HUES6 (cell line): Measurements from ENCODE around the gene RSF1.

Source experiments
- H3K27ac ChIP-seq: 2 replicates; pipeline ENCODE4 v1.7.0; 2013; ENCODE audit warnings: low read depth, mild to moderate bottlenecking, low read length, inconsistent platforms
- H3K27me3 ChIP-seq: 2 replicates; pipeline ENCODE4 v1.6.1; 2013; ENCODE audit warnings: low read length; ENCODE audit not compliant: control insufficient read depth, insufficient read depth
- H3K36me3 ChIP-seq: 2 replicates; pipeline ENCODE4 v1.6.1; 2013; ENCODE audit warnings: low read length; ENCODE audit not compliant: control insufficient read depth, insufficient read depth
- H3K4me1 ChIP-seq: 2 replicates; pipeline ENCODE4 v1.6.1; 2013; ENCODE audit warnings: low read length; ENCODE audit not compliant: control insufficient read depth, insufficient read depth
- H3K4me3 ChIP-seq: 2 replicates; pipeline ENCODE4 v1.5.1; 2013; ENCODE audit warnings: low read depth, low read length
- H3K9ac ChIP-seq: one replicate; pipeline ENCODE4 v1.6.1; 2013; ENCODE audit warnings: mild to moderate bottlenecking, low read length
- H3K9me3 ChIP-seq: 2 replicates; pipeline ENCODE4 v1.6.1; 2013; ENCODE audit warnings: low read depth, low read length; ENCODE audit not compliant: control insufficient read depth, insufficient read depth

The RSF1 gene

DNA sequence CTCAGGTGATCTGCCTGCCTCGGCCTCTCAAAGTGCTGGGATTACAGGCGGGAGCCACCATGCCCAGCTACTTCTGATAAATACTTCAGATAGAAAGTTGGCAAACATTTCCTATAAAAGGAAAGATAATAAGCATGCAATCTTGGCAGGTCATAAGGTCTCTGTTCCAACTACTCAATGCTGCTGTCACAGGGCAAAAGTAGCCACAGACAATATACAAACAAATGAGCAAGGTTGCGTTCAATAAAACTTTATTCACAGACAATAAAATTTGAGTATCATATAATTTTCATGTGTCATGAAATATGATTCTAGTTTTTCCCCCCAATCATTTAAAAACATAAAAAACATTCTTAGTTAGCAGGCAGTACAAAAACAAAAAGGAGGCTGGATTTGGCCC lies 129.9 kb downstream of the RSF1 start:
- Histone ChIP-seq H3K27ac (no peak overlapping the region), H3K9me3 (no peaks in the 10 kb centered on the region), H3K4me1 (no peaks in the 10 kb centered on the region), H3K36me3 (peaks cover 64% of the 10 kb centered on the region), H3K27me3 (no peaks in the 10 kb centered on the region), H3K4me3 (no peak overlapping the region), H3K9ac (no peak overlapping the region)

DNA sequence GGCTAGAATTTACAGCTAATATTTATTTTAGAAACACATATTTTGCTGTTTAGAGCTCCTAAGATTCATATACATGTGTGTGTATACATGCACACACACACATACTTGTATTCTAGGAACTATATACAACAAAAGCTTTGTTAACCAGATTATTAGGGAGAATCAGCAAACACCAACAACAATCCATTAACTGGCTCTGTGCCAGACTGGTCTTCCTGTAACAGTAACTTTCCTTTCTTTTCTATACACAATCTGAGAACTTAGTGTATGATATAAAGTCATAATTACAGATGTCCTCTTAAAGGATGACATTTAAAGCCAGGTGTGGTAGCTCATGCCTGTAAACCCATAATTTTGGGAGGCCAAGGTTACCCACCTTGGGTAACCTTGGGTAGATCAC lies 133.4 kb downstream of the RSF1 start:
- no peak overlapping the region for H3K9ac ChIP-seq
- H3K4me1 ChIP-seq = no peaks in the 10 kb centered on the region
- H3K4me3 ChIP-seq = no peak overlapping the region
- H3K9me3 ChIP-seq = no peaks in the 10 kb centered on the region
- H3K27me3 ChIP-seq = no peaks in the 10 kb centered on the region
- peaks cover 71% of the 10 kb centered on the region for H3K36me3 ChIP-seq
- no peak overlapping the region for H3K27ac ChIP-seq

DNA sequence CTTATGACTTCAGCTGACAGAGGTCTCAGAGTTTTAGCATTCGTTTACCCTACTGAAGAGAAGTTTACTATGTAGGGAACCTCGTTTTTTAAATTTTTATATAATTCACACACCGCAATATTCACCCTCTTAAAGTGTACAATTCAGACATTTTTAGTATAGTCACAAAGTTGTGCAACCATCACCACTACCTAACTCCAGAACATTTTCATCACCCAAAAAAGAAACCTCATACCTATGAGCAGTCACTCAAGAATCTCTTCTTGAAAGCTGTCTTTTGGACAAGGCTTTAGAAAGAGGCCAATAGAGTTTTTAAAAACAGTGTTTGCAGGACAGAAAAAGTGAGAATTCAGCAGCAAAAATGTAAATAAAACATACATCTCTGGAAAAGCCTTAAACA lies 143.4 kb downstream of the RSF1 start:
- Histone ChIP-seq H3K4me1 (no peaks in the 10 kb centered on the region), H3K36me3 (peaks cover 75% of the 10 kb centered on the region), H3K27me3 (no peaks in the 10 kb centered on the region), H3K9ac (no peak overlapping the region), H3K9me3 (no peaks in the 10 kb centered on the region), H3K27ac (no peak overlapping the region), H3K4me3 (no peak overlapping the region)

DNA sequence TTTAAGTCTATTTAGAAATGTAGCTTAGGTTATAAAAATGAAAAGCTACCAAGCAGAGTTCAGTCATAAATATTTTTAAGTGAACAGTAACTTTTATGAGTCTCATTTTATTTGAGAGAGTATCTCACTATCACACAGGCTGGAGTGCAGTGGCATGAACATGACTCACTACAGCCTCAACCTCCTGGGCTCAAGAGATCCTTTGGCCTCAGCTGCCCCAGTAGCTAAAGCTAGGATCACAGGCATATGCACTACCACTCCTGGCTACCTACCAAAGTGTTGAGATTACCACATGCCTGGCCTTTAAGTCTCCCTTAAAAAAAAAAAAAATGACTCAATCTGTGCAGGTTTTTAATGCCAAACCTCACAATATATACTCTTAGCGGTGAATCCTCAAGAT lies 148.3 kb downstream of the RSF1 start:
- H3K36me3 ChIP-seq = peaks cover 89% of the 10 kb centered on the region
- no peak overlapping the region for H3K9ac ChIP-seq
- H3K4me1 ChIP-seq = no peaks in the 10 kb centered on the region
- no peaks in the 10 kb centered on the region for H3K27me3 ChIP-seq
- H3K27ac ChIP-seq = no peak overlapping the region
- H3K4me3 ChIP-seq = no peak overlapping the region
- no peaks in the 10 kb centered on the region for H3K9me3 ChIP-seq

DNA sequence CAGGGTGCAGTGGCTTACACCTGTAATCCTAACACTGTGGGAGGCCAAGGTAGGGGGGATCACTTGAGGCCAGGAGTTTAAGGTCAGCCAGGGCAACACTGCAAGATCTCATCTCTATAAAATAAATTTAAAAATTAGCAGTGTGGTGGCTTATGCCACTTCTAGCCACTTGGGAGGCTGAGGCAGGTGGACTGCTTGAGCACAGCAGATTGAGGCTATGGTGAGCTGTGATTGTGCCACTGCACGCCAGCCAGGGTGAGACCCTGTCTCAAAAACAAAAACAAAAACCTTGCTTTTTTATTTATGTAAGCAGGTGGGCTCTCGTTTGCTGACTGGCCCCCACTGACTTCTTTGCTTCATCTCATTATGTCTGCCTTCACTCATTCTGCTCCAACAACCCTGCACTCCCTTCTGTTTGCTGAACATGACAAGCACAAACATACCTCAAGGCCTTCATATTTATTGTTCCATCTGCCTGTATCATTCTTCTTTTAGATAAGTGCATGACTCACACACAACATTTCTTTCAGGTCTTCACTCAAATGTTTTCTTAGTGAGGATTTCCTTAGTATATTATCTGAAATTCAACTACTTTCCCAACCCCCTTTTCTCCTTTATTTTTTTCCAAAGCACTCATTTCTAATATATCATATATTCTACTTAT lies 150.5 kb downstream of the RSF1 start:
- Histone ChIP-seq H3K36me3 (peaks cover 76% of the 10 kb centered on the region), H3K9ac (no peak overlapping the region), H3K4me1 (no peaks in the 10 kb centered on the region), H3K27me3 (no peaks in the 10 kb centered on the region), H3K9me3 (no peaks in the 10 kb centered on the region), H3K4me3 (no peak overlapping the region), H3K27ac (no peak overlapping the region)

DNA sequence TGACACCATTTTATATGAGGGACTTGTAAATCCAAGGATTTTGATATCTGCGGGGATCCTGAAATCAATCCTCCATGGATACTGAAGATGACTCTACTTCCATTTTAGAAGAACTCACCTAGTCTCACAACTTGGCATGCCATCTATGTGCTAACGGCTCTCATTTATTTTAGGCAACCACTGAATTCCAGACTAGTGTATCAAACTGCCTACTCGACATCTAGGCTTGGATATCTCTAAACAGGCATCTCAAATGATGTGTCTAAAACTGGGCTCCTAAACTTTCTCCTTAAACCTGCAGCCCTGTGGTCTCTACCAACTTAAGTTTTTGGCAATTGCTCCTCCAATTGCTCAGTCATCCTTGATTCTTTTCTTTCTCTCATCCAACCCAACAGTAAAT lies 151.8 kb downstream of the RSF1 start:
- H3K36me3 ChIP-seq = peaks cover 70% of the 10 kb centered on the region
- H3K27ac ChIP-seq = no peak overlapping the region
- no peaks in the 10 kb centered on the region for H3K4me1 ChIP-seq
- no peaks in the 10 kb centered on the region for H3K27me3 ChIP-seq
- no peak overlapping the region for H3K9ac ChIP-seq
- no peaks in the 10 kb centered on the region for H3K9me3 ChIP-seq
- no peak overlapping the region for H3K4me3 ChIP-seq

DNA sequence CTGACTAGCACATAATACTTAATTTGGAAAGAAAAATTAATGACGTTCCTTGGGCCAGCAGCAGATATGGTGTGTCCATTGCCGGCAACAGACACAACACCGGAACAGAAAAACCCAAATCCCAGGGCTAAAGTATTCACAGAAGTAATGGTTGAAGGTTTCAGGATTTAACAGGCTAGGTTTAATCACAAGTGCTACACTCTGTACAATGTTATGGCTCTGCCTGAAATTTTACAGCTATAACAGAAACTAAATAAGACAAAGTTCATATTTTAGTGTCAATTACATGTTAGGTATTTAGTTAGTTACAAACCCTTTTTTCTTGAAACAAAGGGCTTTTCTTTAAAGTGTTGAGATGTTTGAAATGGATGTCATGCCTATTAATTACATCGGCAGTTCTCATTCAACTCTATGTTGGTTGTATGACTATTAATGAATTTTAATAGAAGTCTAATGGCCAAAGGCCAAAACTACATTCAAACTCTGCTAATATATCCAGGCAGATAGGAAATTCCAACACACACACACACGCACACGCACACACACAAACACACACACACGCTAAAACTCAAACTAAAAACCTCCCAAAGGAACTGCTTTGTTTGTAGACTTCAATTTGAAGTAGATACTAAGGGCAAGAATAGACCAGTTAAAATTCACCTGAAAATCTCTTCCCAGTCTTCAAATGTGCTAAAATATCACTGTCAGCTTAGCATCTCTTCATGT lies 155.1 kb downstream of the RSF1 start:
- Histone ChIP-seq H3K36me3 (peaks cover 46% of the 10 kb centered on the region), H3K27me3 (no peaks in the 10 kb centered on the region), H3K4me3 (no peak overlapping the region), H3K9me3 (no peaks in the 10 kb centered on the region), H3K4me1 (no peaks in the 10 kb centered on the region), H3K9ac (no peak overlapping the region), H3K27ac (no peak overlapping the region)

DNA sequence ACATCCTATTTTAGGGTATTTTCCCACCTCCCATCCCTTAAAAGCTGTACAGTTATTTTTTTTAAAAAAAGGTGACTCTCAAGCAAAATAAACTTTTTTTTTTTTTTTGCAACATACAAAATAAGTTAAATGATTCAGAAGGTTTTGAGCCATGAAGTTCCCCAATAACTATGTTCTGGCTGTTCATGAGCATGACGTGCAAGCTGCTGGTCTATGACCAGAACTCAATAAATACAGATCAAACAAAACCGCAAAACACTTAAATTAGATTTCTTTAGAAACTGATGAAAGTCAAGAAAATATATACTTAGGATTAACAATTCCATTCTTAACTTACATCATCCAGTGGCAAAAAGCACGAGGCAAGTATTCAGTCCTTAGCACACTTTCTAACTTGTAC lies 158.9 kb downstream of the RSF1 start:
- H3K9ac ChIP-seq = no peak overlapping the region
- no peaks in the 10 kb centered on the region for H3K27me3 ChIP-seq
- H3K4me3 ChIP-seq = no peak overlapping the region
- H3K27ac ChIP-seq = no peak overlapping the region
- H3K9me3 ChIP-seq = no peaks in the 10 kb centered on the region
- peaks cover 9% of the 10 kb centered on the region for H3K36me3 ChIP-seq
- H3K4me1 ChIP-seq = no peaks in the 10 kb centered on the region

DNA sequence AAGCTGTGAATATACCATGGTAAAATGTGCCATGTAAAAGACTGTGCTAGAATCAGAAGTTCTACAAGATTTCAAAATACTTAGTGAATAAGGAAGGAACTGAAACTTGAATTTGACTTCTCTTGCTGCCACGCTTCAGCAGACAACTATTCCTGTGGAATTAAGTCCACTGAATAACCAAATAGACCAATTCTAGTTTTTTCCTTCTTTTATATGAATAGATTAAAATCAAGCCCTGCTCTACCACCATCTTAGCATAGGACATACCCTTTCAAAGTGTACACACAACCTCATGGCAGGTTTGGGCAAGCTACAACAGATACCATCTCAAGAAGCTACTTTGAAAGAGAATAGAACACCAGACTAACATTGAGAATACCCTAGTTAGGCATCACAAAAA lies 159.6 kb downstream of the RSF1 start:
- H3K36me3 ChIP-seq = peaks cover 6% of the 10 kb centered on the region
- H3K4me1 ChIP-seq = 0 out of 2 replicates have a peak, but pooled peaks cover 2% of the 10 kb centered on the region
- no peaks in the 10 kb centered on the region for H3K27me3 ChIP-seq
- H3K27ac ChIP-seq = no peak overlapping the region
- H3K9me3 ChIP-seq = no peaks in the 10 kb centered on the region
- no peak overlapping the region for H3K9ac ChIP-seq
- H3K4me3 ChIP-seq = no peak overlapping the region

DNA sequence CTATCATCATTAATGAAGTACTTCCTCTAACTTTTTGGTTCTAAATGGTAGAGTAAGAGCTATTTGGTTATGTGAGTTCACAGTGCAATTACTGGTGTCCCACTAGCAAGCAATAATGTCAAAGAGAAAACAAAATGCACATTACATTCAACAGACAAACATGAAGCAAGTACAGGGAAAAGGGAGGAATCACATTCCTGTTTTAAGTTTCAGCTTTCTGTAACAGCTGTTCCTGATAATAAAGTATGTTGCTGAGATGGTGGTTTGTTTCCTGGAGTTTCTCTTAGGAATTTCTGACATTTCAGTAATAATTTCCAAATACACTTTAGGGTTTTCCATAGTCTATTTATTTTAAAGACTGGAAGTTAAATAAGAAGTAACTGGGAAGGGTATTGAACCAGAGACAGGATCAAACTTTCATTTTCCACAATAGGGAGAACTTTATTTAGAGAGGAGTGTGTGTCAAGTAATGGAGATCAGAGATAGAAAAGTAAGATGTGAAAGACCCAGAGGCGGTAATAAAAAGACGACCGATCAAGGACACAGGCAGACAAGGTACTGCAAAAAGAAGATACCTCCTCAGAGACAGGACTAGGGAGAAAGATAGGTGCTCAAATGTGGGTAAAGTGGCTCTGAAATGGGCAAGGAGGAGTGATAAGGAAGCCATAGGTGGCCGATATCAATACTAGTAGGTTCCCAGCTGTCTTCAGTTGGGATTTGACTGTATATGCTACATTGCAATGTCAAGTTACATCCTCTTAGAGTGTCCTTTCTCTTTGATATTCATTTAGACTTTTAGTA lies 162.1 kb downstream of the RSF1 start:
- H3K36me3 ChIP-seq = no peaks in the 10 kb centered on the region
- no peaks in the 10 kb centered on the region for H3K27me3 ChIP-seq
- no peak overlapping the region for H3K4me3 ChIP-seq
- no peak overlapping the region for H3K9ac ChIP-seq
- H3K27ac ChIP-seq = no peak overlapping the region
- H3K4me1 ChIP-seq = 0 out of 2 replicates have a peak, but pooled peaks cover 3% of the 10 kb centered on the region
- no peaks in the 10 kb centered on the region for H3K9me3 ChIP-seq

DNA sequence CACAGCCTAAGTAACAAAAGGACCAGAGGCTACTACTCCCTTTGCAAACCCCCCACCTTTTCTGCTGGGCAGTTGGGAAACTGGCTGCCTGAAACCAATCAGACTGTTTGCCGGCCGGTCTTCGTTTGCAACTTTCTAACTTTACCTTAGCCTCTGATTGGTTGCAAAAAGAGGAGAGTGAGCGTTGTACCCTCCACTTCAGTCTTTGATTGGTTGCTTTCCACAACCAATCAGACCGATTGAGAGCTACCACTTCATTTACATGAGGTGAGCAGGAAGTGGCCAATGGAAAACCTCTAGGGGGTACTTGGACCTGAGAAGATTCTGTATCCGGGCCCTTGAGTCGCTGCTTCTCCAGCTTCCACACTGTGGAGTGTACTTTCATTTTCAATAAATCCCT lies 164.2 kb downstream of the RSF1 start:
- H3K4me3 ChIP-seq = no peak overlapping the region
- H3K9me3 ChIP-seq = no peaks in the 10 kb centered on the region
- H3K36me3 ChIP-seq = no peaks in the 10 kb centered on the region
- no peak overlapping the region for H3K27ac ChIP-seq
- H3K27me3 ChIP-seq = no peaks in the 10 kb centered on the region
- 0 out of 2 replicates have a peak, but pooled peaks cover 3% of the 10 kb centered on the region for H3K4me1 ChIP-seq
- H3K9ac ChIP-seq = no peak overlapping the region
